HUES6 (cell line): ENCODE results near the gene IQCE.

ENCODE experiments used
- H3K27ac ChIP-seq: 2 replicates; pipeline ENCODE4 v1.7.0; 2013; ENCODE audit warnings: low read depth, mild to moderate bottlenecking, low read length, inconsistent platforms
- H3K27me3 ChIP-seq: 2 replicates; pipeline ENCODE4 v1.6.1; 2013; ENCODE audit warnings: low read length; ENCODE audit not compliant: control insufficient read depth, insufficient read depth
- H3K36me3 ChIP-seq: 2 replicates; pipeline ENCODE4 v1.6.1; 2013; ENCODE audit warnings: low read length; ENCODE audit not compliant: control insufficient read depth, insufficient read depth
- H3K4me1 ChIP-seq: 2 replicates; pipeline ENCODE4 v1.6.1; 2013; ENCODE audit warnings: low read length; ENCODE audit not compliant: control insufficient read depth, insufficient read depth
- H3K4me3 ChIP-seq: 2 replicates; pipeline ENCODE4 v1.5.1; 2013; ENCODE audit warnings: low read depth, low read length
- H3K9ac ChIP-seq: one replicate; pipeline ENCODE4 v1.6.1; 2013; ENCODE audit warnings: mild to moderate bottlenecking, low read length
- H3K9me3 ChIP-seq: 2 replicates; pipeline ENCODE4 v1.6.1; 2013; ENCODE audit warnings: low read depth, low read length; ENCODE audit not compliant: control insufficient read depth, insufficient read depth

The IQCE gene

GRCh38 chr7:2651336-2651735 is 92.6 kb downstream of the IQCE start:
- no peaks in the 10 kb centered on the region for H3K27me3 ChIP-seq
- H3K9me3 ChIP-seq: no peaks in the 10 kb centered on the region
- no peak overlapping the region for H3K9ac ChIP-seq
- H3K4me1 ChIP-seq: peaks cover 5% of the 10 kb centered on the region
- no peak overlapping the region for H3K4me3 ChIP-seq
- H3K27ac ChIP-seq: no peak overlapping the region
- peaks cover 70% of the 10 kb centered on the region for H3K36me3 ChIP-seq

GRCh38 chr7:2651847-2652735 is 93.3 kb downstream of the IQCE start:
- peaks cover 76% of the 10 kb centered on the region for H3K36me3 ChIP-seq
- no peak overlapping the region for H3K4me3 ChIP-seq
- H3K27ac ChIP-seq: no peak overlapping the region
- H3K9me3 ChIP-seq: no peaks in the 10 kb centered on the region
- H3K9ac ChIP-seq: no peak overlapping the region
- no peaks in the 10 kb centered on the region for H3K4me1 ChIP-seq
- H3K27me3 ChIP-seq: no peaks in the 10 kb centered on the region

GRCh38 chr7:2652736-2653060 is 93.9 kb downstream of the IQCE start:
- Histone ChIP-seq H3K9ac (no peak overlapping the region), H3K27ac (no peak overlapping the region)

GRCh38 chr7:2654059-2654458 is 95.3 kb downstream of the IQCE start:
- no peak overlapping the region for H3K27ac ChIP-seq
- H3K4me1 ChIP-seq: no peaks in the 10 kb centered on the region
- no peak overlapping the region for H3K4me3 ChIP-seq
- H3K9ac ChIP-seq: no peak overlapping the region
- peaks cover 79% of the 10 kb centered on the region for H3K36me3 ChIP-seq
- H3K27me3 ChIP-seq: no peaks in the 10 kb centered on the region
- H3K9me3 ChIP-seq: no peaks in the 10 kb centered on the region

More at GRCh38 chr7:2652736-2653060, 93.9 kb downstream of the IQCE start:
- H3K36me3 ChIP-seq: peaks cover 77% of the 10 kb centered on the region
- no peak overlapping the region for H3K4me3 ChIP-seq
- no peaks in the 10 kb centered on the region for H3K27me3 ChIP-seq
- H3K9me3 ChIP-seq: no peaks in the 10 kb centered on the region
- H3K4me1 ChIP-seq: no peaks in the 10 kb centered on the region

- Histone ChIP-seq H3K36me3 (peaks cover 72% of the 10 kb centered on the region), H3K27me3 (no peaks in the 10 kb centered on the region), H3K4me1 (no peaks in the 10 kb centered on the region), H3K9me3 (no peaks in the 10 kb centered on the region), H3K9ac (no peak overlapping the region), H3K27ac (no peak overlapping the region), H3K4me3 (no peak overlapping the region)
Observed at GRCh38 chr7:2655870-2656614, 97.3 kb downstream of the IQCE start.

GRCh38 chr7:2657208-2657607 is 98.4 kb downstream of the IQCE start:
- no peaks in the 10 kb centered on the region for H3K9me3 ChIP-seq
- H3K36me3 ChIP-seq: peaks cover 73% of the 10 kb centered on the region

GRCh38 chr7:2657920-2658671 is 99.3 kb downstream of the IQCE start:
- Histone ChIP-seq H3K4me1 (no peaks in the 10 kb centered on the region), H3K4me3 (no peak overlapping the region), H3K27me3 (no peaks in the 10 kb centered on the region), H3K9ac (no peak overlapping the region), H3K9me3 (no peaks in the 10 kb centered on the region), H3K27ac (no peak overlapping the region), H3K36me3 (peaks cover 64% of the 10 kb centered on the region)

More at GRCh38 chr7:2657208-2657607, 98.4 kb downstream of the IQCE start:
- Histone ChIP-seq H3K4me1 (no peaks in the 10 kb centered on the region), H3K9ac (no peak overlapping the region), H3K27ac (no peak overlapping the region), H3K4me3 (no peak overlapping the region), H3K27me3 (no peaks in the 10 kb centered on the region)

GRCh38 chr7:2658941-2659340 is 100.2 kb downstream of the IQCE start:
- Histone ChIP-seq H3K9me3 (no peaks in the 10 kb centered on the region), H3K9ac (no peak overlapping the region), H3K4me3 (no peak overlapping the region), H3K4me1 (no peaks in the 10 kb centered on the region; the same call in 1 of the 2 replicates), H3K27me3 (no peaks in the 10 kb centered on the region), H3K27ac (no peak overlapping the region), H3K36me3 (peaks cover 62% of the 10 kb centered on the region)

GRCh38 chr7:2659556-2660358 is 101.0 kb downstream of the IQCE start:
- Histone ChIP-seq H3K9me3 (no peaks in the 10 kb centered on the region), H3K27me3 (no peaks in the 10 kb centered on the region), H3K4me1 (no peaks in the 10 kb centered on the region; the same call in 1 of the 2 replicates), H3K36me3 (peaks cover 56% of the 10 kb centered on the region), H3K4me3 (no peak overlapping the region), H3K9ac (no peak overlapping the region), H3K27ac (no peak overlapping the region)

- H3K9ac ChIP-seq: no peak overlapping the region
- H3K27ac ChIP-seq: no peak overlapping the region
- H3K4me1 ChIP-seq: no peaks in the 10 kb centered on the region; the same call in 1 of the 2 replicates
- H3K27me3 ChIP-seq: no peaks in the 10 kb centered on the region
- peaks cover 54% of the 10 kb centered on the region for H3K36me3 ChIP-seq
- no peaks in the 10 kb centered on the region for H3K9me3 ChIP-seq
- no peak overlapping the region for H3K4me3 ChIP-seq
Observed at GRCh38 chr7:2660359-2661095, 101.7 kb downstream of the IQCE start.
